ENCODE measurements around the gene CD207.
"Not testable (repeated sequence)": the region's sequence is repeated elsewhere in the genome, so short reads cannot be mapped to it uniquely, and the experiment has no call there.

Gene CD207

GRCh38 chr2:70806013-70806412 is 29.6 kb downstream of the CD207 start:
- TF ChIP-seq CTCF (IDR thresholded peaks at IDR 0.05; ENCODE audit: low read depth, low read length) (no peak), POLR2A (IDR thresholded peaks at IDR 0.05; ENCODE audit: extremely low read depth, insufficient read length) (no peak), MYC (IDR thresholded peaks at IDR 0.05; ENCODE audit: low read depth, low read length) (no peak), MAX (IDR thresholded peaks at IDR 0.05; ENCODE audit: low read depth, low read length) (no peak)
- no peak for DNase-seq (ENCODE audit: low read depth)
- H3K4me3 ChIP-seq (ENCODE audit: low read depth, low read length) = no peak overlapping the region

GRCh38 chr2:70801607-70802263 is 33.9 kb downstream of the CD207 start:
- TF ChIP-seq POLR2A (IDR thresholded peaks at IDR 0.05; ENCODE audit: extremely low read depth, insufficient read length) (no peak), CTCF (IDR thresholded peaks at IDR 0.05; ENCODE audit: low read depth, low read length) (no peak), MAX (IDR thresholded peaks at IDR 0.05; ENCODE audit: low read depth, low read length) (no peak)
- no peak overlapping the region for H3K4me3 ChIP-seq (ENCODE audit: low read depth, low read length)
- DNase-seq (ENCODE audit: low read depth) = no peak

GRCh38 chr2:70799706-70800105 is 35.9 kb downstream of the CD207 start:
- DNase-seq (ENCODE audit: low read depth) = no peak
- no peak overlapping the region for H3K4me3 ChIP-seq (ENCODE audit: low read depth, low read length)
- TF ChIP-seq CTCF (IDR thresholded peaks at IDR 0.05; ENCODE audit: low read depth, low read length) = no peak
- no peak for TF ChIP-seq MYC (IDR thresholded peaks at IDR 0.05; ENCODE audit: low read depth, low read length)
- no peak for TF ChIP-seq MAX (IDR thresholded peaks at IDR 0.05; ENCODE audit: low read depth, low read length)
- TF ChIP-seq POLR2A (IDR thresholded peaks at IDR 0.05; ENCODE audit: extremely low read depth, insufficient read length) = no peak

GRCh38 chr2:70797996-70798395 is 37.6 kb downstream of the CD207 start:
- DNase-seq (ENCODE audit: low read depth) = peak; percentile 15
- not testable (repeated sequence) for H3K4me3 ChIP-seq (ENCODE audit: low read depth, low read length)

- DNase-seq (ENCODE audit: low read depth) = no peak
- no peak overlapping the region for H3K4me3 ChIP-seq (ENCODE audit: low read depth, low read length)
- no peak for TF ChIP-seq CTCF (IDR thresholded peaks at IDR 0.05; ENCODE audit: low read depth, low read length)
- TF ChIP-seq POLR2A (IDR thresholded peaks at IDR 0.05; ENCODE audit: extremely low read depth, insufficient read length) = no peak
- no peak for TF ChIP-seq MYC (IDR thresholded peaks at IDR 0.05; ENCODE audit: low read depth, low read length)
- no peak for TF ChIP-seq MAX (IDR thresholded peaks at IDR 0.05; ENCODE audit: low read depth, low read length)
These were observed 38.1 kb downstream of the CD207 start for GRCh38 chr2:70797506-70797905.

- H3K4me3 ChIP-seq (ENCODE audit: low read depth, low read length) = no peak overlapping the region
- TF ChIP-seq CTCF (IDR thresholded peaks at IDR 0.05; ENCODE audit: low read depth, low read length) (no peak), POLR2A (IDR thresholded peaks at IDR 0.05; ENCODE audit: extremely low read depth, insufficient read length) (no peak), MYC (IDR thresholded peaks at IDR 0.05; ENCODE audit: low read depth, low read length) (no peak), MAX (IDR thresholded peaks at IDR 0.05; ENCODE audit: low read depth, low read length) (no peak)
- no peak for DNase-seq (ENCODE audit: low read depth)
These were observed 39.4 kb downstream of the CD207 start for GRCh38 chr2:70796262-70796661.
